H1 (cell line): ENCODE data around the gene POLR1F. TPM values are rescaled to one million over a fixed set of nuclear protein-coding genes. Genes with fewer than 3 reads are reported as not detected.

Source experiments
- CTCF ChIA-PET: fragments of 300-600 bp; sonication (Branson Sonifier 250); formaldehyde crosslinking; loops from one replicate; lab custom pipeline; 2021; ENCODE audit not compliant: partially characterized antibody; lab: Charles Lee
- POLR2A ChIA-PET: fragments of 300-600 bp; sonication (Branson Sonifier 250); formaldehyde crosslinking; loops from one replicate; lab custom pipeline; 2021; ENCODE audit warnings: inconsistent platforms; ENCODE audit not compliant: partially characterized antibody; lab: Charles Lee
- DNase-seq, 2 experiments: peaks; one replicate each; pipeline versions ENCODE4 v3.0.0 to v3.0.0-alpha.2; 2010 to 2022; ENCODE audit warnings: low spot score in 2 of 2, low read depth in 1 of 2, mixed read lengths in 1 of 2
- FAIRE-seq: peaks from 2 replicates; lab custom pipeline; 2011; peaks lifted over from hg19 to GRCh38; lab: Jason Lieb, UNC
- H2AFZ ChIP-seq: 2 replicates; pipeline ENCODE4 v1.8.1; 2012; ENCODE audit warnings: low read length, inconsistent platforms
- H2AK5ac ChIP-seq: 2 replicates; pipeline ENCODE4 v1.6.1; 2013; ENCODE audit warnings: low read depth, low read length
- H2BK120ac ChIP-seq: replicated peaks from 2 replicates; pipeline ENCODE3; 2013; ENCODE audit warnings: low read depth, low read length, inconsistent platforms
- H2BK12ac ChIP-seq: 2 replicates; pipeline ENCODE4 v1.6.1; 2013; ENCODE audit warnings: low read depth, low read length
- H2BK15ac ChIP-seq: 2 replicates; pipeline ENCODE4 v1.6.1; 2013; ENCODE audit warnings: low read length
- H2BK20ac ChIP-seq: 2 replicates; pipeline ENCODE4 v1.6.1; 2013; ENCODE audit warnings: low read length
- H2BK5ac ChIP-seq: 2 replicates; pipeline ENCODE4 v1.6.1; 2013; ENCODE audit warnings: low read depth, low read length
- H3K14ac ChIP-seq: 2 replicates; pipeline ENCODE4 v1.6.1; 2013; ENCODE audit warnings: inconsistent platforms; ENCODE audit not compliant: insufficient read length
- H3K18ac ChIP-seq: 2 replicates; pipeline ENCODE4 v1.6.1; 2013; ENCODE audit warnings: low read length; ENCODE audit errors: extremely low read depth
- H3K23ac ChIP-seq: 2 replicates; pipeline ENCODE4 v1.6.1; 2013; ENCODE audit warnings: inconsistent platforms; ENCODE audit not compliant: insufficient read length
- H3K23me2 ChIP-seq: 2 replicates; pipeline ENCODE4 v1.6.1; 2013; ENCODE audit warnings: low read depth, low read length
- H3K27ac ChIP-seq: 2 replicates; pipeline ENCODE4 v1.6.1; 2011; ENCODE audit warnings: low read depth, low read length, inconsistent platforms
- H3K27me3 ChIP-seq, 4 experiments: replicated peaks in 1 of 4; 1 replicate in 1 of 4; 2 replicates in 3 of 4; pipeline versions ENCODE4 v1.6.1 to v1.8.1; 2011 to 2013; ENCODE audit warnings: low read length in 3 of 4, mild to moderate bottlenecking in 3 of 4, inconsistent platforms in 2 of 4, mixed read lengths in 2 of 4, moderate library complexity in 1 of 4; ENCODE audit not compliant: control insufficient read depth in 3 of 4, insufficient read depth in 3 of 4; ENCODE audit errors: extremely low read depth in 1 of 4
- H3K36me3 ChIP-seq, 4 experiments: 2 replicates each; pipeline versions ENCODE4 v1.6.1 to v1.8.1; 2011 to 2013; ENCODE audit warnings: mild to moderate bottlenecking in 4 of 4, low read length in 3 of 4, moderate library complexity in 2 of 4, control low read depth in 1 of 4, inconsistent platforms in 1 of 4; ENCODE audit not compliant: insufficient read depth in 4 of 4, control insufficient read depth in 2 of 4
- H3K4ac ChIP-seq: replicated peaks from 2 replicates; pipeline ENCODE3; 2013; ENCODE audit warnings: low read length, low read depth, mixed read lengths, inconsistent platforms; ENCODE audit not compliant: insufficient read length
- H3K4me1 ChIP-seq, 4 experiments: replicated peaks in 1 of 4; 1 replicate in 1 of 4; 2 replicates in 3 of 4; pipeline versions ENCODE4 v1.6.1 to v1.8.1; 2011 to 2013; ENCODE audit warnings: low read length in 3 of 4, inconsistent platforms in 2 of 4, mixed read lengths in 1 of 4; ENCODE audit not compliant: insufficient read depth in 4 of 4, control insufficient read depth in 3 of 4
- H3K4me2 ChIP-seq, 2 experiments: 2 replicates each; pipeline versions ENCODE4 v1.6.1 to v1.8.1; 2011 to 2013; ENCODE audit warnings: low read depth in 2 of 2, low read length in 2 of 2, control low read depth in 1 of 2, inconsistent platforms in 1 of 2, mild to moderate bottlenecking in 1 of 2; ENCODE audit not compliant: insufficient read depth in 1 of 2
- H3K4me3 ChIP-seq, 4 experiments: fragments of 200-600, 300-600 bp in 1 of 4; sonication (generic), shearing (Covaris generic), sonication (Bioruptor Twin) in 1 of 4; 2 replicates each; pipeline versions ENCODE4 v1.5.1 to v1.8.1; 2011 to 2016; ENCODE audit warnings: low read length in 4 of 4, low read depth in 3 of 4, control low read depth in 2 of 4, inconsistent platforms in 2 of 4, mild to moderate bottlenecking in 2 of 4, mixed read lengths in 1 of 4, moderate library complexity in 1 of 4; ENCODE audit not compliant: insufficient read depth in 2 of 4; ENCODE audit errors: extremely low read depth in 1 of 4
- H3K56ac ChIP-seq: replicated peaks from 2 replicates; pipeline ENCODE3; 2013; ENCODE audit warnings: low read depth, mild to moderate bottlenecking, mixed read lengths, low read length, inconsistent platforms; ENCODE audit not compliant: insufficient read length
- H3K79me1 ChIP-seq: 2 replicates; pipeline ENCODE4 v1.6.1; 2013; ENCODE audit warnings: low read depth, low read length, control low read depth
- H3K79me2 ChIP-seq, 2 experiments: 2 replicates each; pipeline versions ENCODE4 v1.6.1 to v1.8.1; 2012 to 2013; ENCODE audit warnings: low read length in 2 of 2, mild to moderate bottlenecking in 2 of 2, inconsistent platforms in 1 of 2; ENCODE audit not compliant: insufficient read depth in 2 of 2, control insufficient read depth in 1 of 2
- H3K9ac ChIP-seq, 4 experiments: replicated peaks in 1 of 4; 1 replicate in 1 of 4; 2 replicates in 3 of 4; pipeline versions ENCODE4 v1.6.1 to v1.8.1; 2011 to 2013; ENCODE audit warnings: low read depth in 3 of 4, low read length in 3 of 4, control low read depth in 2 of 4, mild to moderate bottlenecking in 2 of 4, moderate library complexity in 2 of 4, inconsistent platforms in 1 of 4; ENCODE audit errors: extremely low read depth in 1 of 4
- H3K9me3 ChIP-seq, 2 experiments: 2 replicates each; pipeline versions ENCODE4 v1.6.1 to v1.8.1; 2012 to 2013; ENCODE audit warnings: mild to moderate bottlenecking in 2 of 2, moderate library complexity in 2 of 2, control low read depth in 1 of 2, inconsistent platforms in 1 of 2, low read depth in 1 of 2, low read length in 1 of 2, mixed read lengths in 1 of 2; ENCODE audit not compliant: insufficient read depth in 2 of 2
- H4K20me1 ChIP-seq, 2 experiments: replicated peaks in 1 of 2; 2 replicates each; pipeline versions ENCODE3 to v1.8.1; 2011 to 2013; ENCODE audit warnings: inconsistent platforms in 2 of 2, low read length in 2 of 2, mild to moderate bottlenecking in 1 of 2; ENCODE audit not compliant: insufficient read depth in 2 of 2, control insufficient read depth in 1 of 2
- H4K5ac ChIP-seq: 2 replicates; pipeline ENCODE4 v1.6.1; 2013; ENCODE audit warnings: low read length, low read depth, mixed read lengths, inconsistent platforms; ENCODE audit not compliant: insufficient read length
- H4K8ac ChIP-seq: 2 replicates; pipeline ENCODE4 v1.8.0; 2013; ENCODE audit warnings: mild to moderate bottlenecking, moderate library complexity, low read length, inconsistent platforms; ENCODE audit not compliant: insufficient read depth; ENCODE audit errors: extremely low read depth
- H4K91ac ChIP-seq: replicated peaks from 2 replicates; pipeline ENCODE3; 2013; ENCODE audit warnings: low read length, mixed read lengths, inconsistent platforms; ENCODE audit not compliant: insufficient read length
- BCL11A ChIP-seq, 2 experiments: IDR thresholded peaks; one replicate each; pipeline ENCODE4 v1.6.1; 2011; ENCODE audit warnings: low read depth in 2 of 2, low read length in 2 of 2, mild to moderate bottlenecking in 2 of 2
- BRCA1 ChIP-seq: IDR thresholded peaks from 2 replicates; pipeline ENCODE4 v1.6.1; 2012; ENCODE audit warnings: low read depth, low read length, improper control_type of control experiment
- CHD1 ChIP-seq: IDR thresholded peaks from 2 replicates; pipeline ENCODE4 v1.6.1; 2012; ENCODE audit warnings: low read depth, low read length, improper control_type of control experiment
- EGR1 ChIP-seq: IDR thresholded peaks from 2 replicates; pipeline ENCODE4 v1.6.1; 2011; ENCODE audit warnings: low read depth, low read length, borderline replicate concordance
- KDM4A ChIP-seq: IDR thresholded peaks from one replicate; pipeline ENCODE4 v1.7.1; 2012; ENCODE audit warnings: low read depth, mild to moderate bottlenecking, moderate library complexity, low read length, inconsistent platforms; ENCODE audit not compliant: severe bottlenecking
- NRF1 ChIP-seq: IDR thresholded peaks from 2 replicates; pipeline ENCODE4 v1.6.1; 2011; ENCODE audit warnings: mild to moderate bottlenecking, low read depth, low read length, improper control_type of control experiment
- PHF8 ChIP-seq: fragments of 200-600 bp; sonication (generic); conservative IDR thresholded peaks from 2 replicates; pipeline ENCODE4 v1.7.1; 2012; ENCODE audit warnings: low read depth, mild to moderate bottlenecking, inconsistent platforms, low read length, moderate library complexity
- RXRA ChIP-seq: IDR thresholded peaks from 2 replicates; pipeline ENCODE4 v1.6.1; 2011; ENCODE audit warnings: low read depth, mild to moderate bottlenecking, low read length, moderate library complexity; ENCODE audit not compliant: insufficient read depth
- SIRT6 ChIP-seq: IDR thresholded peaks from one replicate; pipeline ENCODE4 v1.7.1; 2012; ENCODE audit warnings: low read length, inconsistent platforms
- SIX5 ChIP-seq: IDR thresholded peaks from 2 replicates; pipeline ENCODE4 v1.6.1; 2011; ENCODE audit warnings: mild to moderate bottlenecking, low read depth, low read length
- SP2 ChIP-seq: IDR thresholded peaks from 2 replicates; pipeline ENCODE4 v1.6.1; 2012; ENCODE audit warnings: mild to moderate bottlenecking, low read length, inconsistent platforms
- SP4 ChIP-seq: IDR thresholded peaks from 2 replicates; pipeline ENCODE4 v1.6.1; 2012; ENCODE audit warnings: low read length, inconsistent platforms
- TBP ChIP-seq: IDR thresholded peaks from 2 replicates; pipeline ENCODE4 v1.6.1; 2011; ENCODE audit warnings: low read depth, low read length, improper control_type of control experiment
- TCF12 ChIP-seq: IDR thresholded peaks from 2 replicates; pipeline ENCODE4 v1.6.1; 2011; ENCODE audit warnings: low read depth, mild to moderate bottlenecking, low read length
- YY1 ChIP-seq: IDR thresholded peaks from 2 replicates; pipeline ENCODE4 v1.6.1; 2011; ENCODE audit warnings: low read depth, mild to moderate bottlenecking, low read length
- WGBS, 2 experiments: shearing (Covaris generic) in 1 of 2; methylation state at CpG; one replicate each; pipeline versions ENCODE4 v1.1.6 to v1.1.7; 2013 to 2015; ENCODE audit warnings: low lambda C conversion rate in 2 of 2, mixed read lengths in 2 of 2, inconsistent platforms in 1 of 2, low coverage in 1 of 2, missing lambda C conversion rate in 1 of 2; ENCODE audit not compliant: insufficient replicate concordance in 2 of 2, insufficient coverage in 1 of 2, insufficient read length in 1 of 2; ENCODE audit errors: extremely low coverage in 1 of 2, missing lambda C conversion rate in 1 of 2; 5-methylcytosine and 5-hydroxymethylcytosine counted together
- polyA plus RNA-seq, 7 experiments: library from polyadenylated mRNA; depleted of rRNA in 3 of 7; stranded (reverse) in 5 of 7; unstranded in 2 of 7; fragments of >200 nt in 5 of 7; fragments of 200-250 nt in 2 of 7; gene quantifications; 1 replicate in 5 of 7; 2 replicates in 1 of 7; 4 replicates in 1 of 7; pipeline versions ENCODE4 v1.2.1 to v1.2.3, GENCODE V29; 2011 to 2013; ENCODE audit warnings: missing spikeins in 2 of 7, mixed read lengths in 2 of 7
- total RNA-seq: library from RNA; stranded (reverse); fragmentation: NEBNext Ultra II Directional; extraction: Animal tissue kit (Norgen Biotek cat#: 25700); gene quantifications from 2 replicates; pipeline ENCODE4 v1.2.1, GENCODE V29; 2021
- TF ChIP-seq, protein P1 (sequence below): IDR thresholded peaks from 2 replicates; pipeline ENCODE4 v1.6.1; 2011; ENCODE audit warnings: low read depth, mild to moderate bottlenecking, low read length; ENCODE audit not compliant: insufficient read depth

POLR1F gene
- total and polyA plus RNA-seq, 2 of the 8 experiments (the other 6 are each of a cell fraction or from before 2014, with no cell fraction given), result 11.2 to 24.6 TPM

DNA sequence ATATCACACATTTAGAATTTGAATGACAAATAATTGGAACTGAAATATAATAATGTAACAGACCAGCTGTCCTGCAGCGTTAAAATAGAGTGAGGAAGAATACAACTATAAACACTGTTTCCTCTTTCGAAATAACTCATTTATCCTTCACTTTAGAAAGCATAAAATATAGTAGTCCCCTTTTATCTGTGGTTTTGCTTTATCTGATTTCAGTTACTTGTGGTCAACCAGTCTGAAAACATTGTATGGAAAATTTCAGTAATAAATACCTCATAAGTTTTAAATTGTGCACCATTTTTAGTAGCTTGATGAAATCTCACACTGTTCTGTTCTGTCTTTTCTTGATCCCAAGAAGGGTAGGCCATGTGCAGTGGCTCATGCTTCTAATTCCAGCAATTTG, 31.7 kb downstream of the POLR1F start:
- no peak overlapping the region for H3K4ac ChIP-seq
- H3K4me3 ChIP-seq, result no peak overlapping the region
- no peak overlapping the region for H3K9ac ChIP-seq
- no peak overlapping the region for H2BK5ac ChIP-seq
- no peak overlapping the region for H3K14ac ChIP-seq
- no peak overlapping the region for H3K4me2 ChIP-seq
- no peaks in the 10 kb centered on the region for H4K20me1 ChIP-seq
- H2BK20ac ChIP-seq, result no peak overlapping the region
- POLR2A ChIA-PET, result no interaction called here
- no peak overlapping the region for H4K8ac ChIP-seq
- DNase-seq (no peak), FAIRE-seq (no peak)
- no peak overlapping the region for H3K27ac ChIP-seq
- no peaks in the 10 kb centered on the region for H3K27me3 ChIP-seq
- no peak overlapping the region for H2BK12ac ChIP-seq
- no peaks in the 10 kb centered on the region for H3K36me3 ChIP-seq
- H4K91ac ChIP-seq, result no peak overlapping the region
- no peak overlapping the region for H3K18ac ChIP-seq
- H3K56ac ChIP-seq, result no peak overlapping the region
- no peak overlapping the region for H2AK5ac ChIP-seq
- H4K5ac ChIP-seq, result no peak overlapping the region
- WGBS, 2 experiments, result 93% methylated on average over 2 of the region's 2 CpGs; no CpG with 5 or more reads in 1 of the 2 experiments
- H3K79me2 ChIP-seq, result no peaks in the 10 kb centered on the region
- no peak overlapping the region for H2AFZ ChIP-seq
- CTCF ChIA-PET, result no interaction called here
- no peak overlapping the region for H3K23ac ChIP-seq
- no peak overlapping the region for H2BK120ac ChIP-seq
- H3K79me1 ChIP-seq, result no peaks in the 10 kb centered on the region
- H3K4me1 ChIP-seq, result no peaks in the 10 kb centered on the region
- no peaks in the 10 kb centered on the region for H3K23me2 ChIP-seq
- no peak overlapping the region for H2BK15ac ChIP-seq
- no peaks in the 10 kb centered on the region for H3K9me3 ChIP-seq
- TF ChIP-seq SIRT6 (no peak), PHF8 (no peak), CHD1 (no peak), KDM4A (no peak), SIX5 (no peak), SP4 (no peak), EGR1 (no peak), NRF1 (no peak), TBP (no peak), BRCA1 (no peak), BCL11A (IDR thresholded peaks at IDR 0.05; ENCODE audit: low read depth in 2 of 2, low read length in 2 of 2) (no peak), TCF12 (no peak), YY1 (no peak), RXRA (no peak), SP2 (no peak)
- TF ChIP-seq, protein P1, sequence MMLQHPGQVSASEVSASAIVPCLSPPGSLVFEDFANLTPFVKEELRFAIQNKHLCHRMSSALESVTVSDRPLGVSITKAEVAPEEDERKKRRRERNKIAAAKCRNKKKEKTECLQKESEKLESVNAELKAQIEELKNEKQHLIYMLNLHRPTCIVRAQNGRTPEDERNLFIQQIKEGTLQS, result no peak
